Raji (cell line): ENCODE data around the gene CENPV.

Experiments used
- POLR2A ChIP-seq: IDR thresholded peaks from 2 replicates; pipeline ENCODE4 v1.6.1; 2011; ENCODE audit warnings: low read depth, low read length, control low read depth; ENCODE audit not compliant: insufficient read depth

Gene CENPV

GRCh38 chr17:16328997-16329396 is 24.3 kb downstream of the CENPV start:
- no peak for TF ChIP-seq POLR2A

DNA sequence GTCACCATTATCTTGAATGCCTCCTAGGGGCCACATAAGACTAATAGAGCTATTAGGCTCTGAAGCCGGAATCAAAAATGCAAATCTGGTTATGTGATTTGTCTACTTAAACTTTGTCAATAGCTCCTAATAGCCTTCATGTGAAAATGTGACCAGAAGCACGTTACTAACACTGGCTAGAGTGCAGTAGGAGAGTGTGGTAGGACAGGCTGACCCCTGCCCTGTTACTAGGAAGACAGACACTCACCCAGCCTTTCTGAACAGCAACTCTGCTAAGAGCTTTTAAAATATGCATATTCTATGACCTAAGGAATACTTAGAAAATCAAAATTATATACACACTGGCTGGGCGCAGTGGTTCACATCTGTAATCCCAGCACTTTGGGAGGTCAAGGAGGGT is 26.3 kb downstream of the CENPV start:
- TF ChIP-seq POLR2A, result no peak

GRCh38 chr17:16325964-16326363 is 27.3 kb downstream of the CENPV start:
- TF ChIP-seq POLR2A, result no peak

- TF ChIP-seq POLR2A, result no peak
Measured at GRCh38 chr17:16322636-16323035, 30.6 kb downstream of the CENPV start.

GRCh38 chr17:16319969-16320368 is 33.3 kb downstream of the CENPV start:
- no peak for TF ChIP-seq POLR2A

GRCh38 chr17:16314859-16315258 is 38.4 kb downstream of the CENPV start:
- no peak for TF ChIP-seq POLR2A

GRCh38 chr17:16314189-16314588 is 39.1 kb downstream of the CENPV start:
- TF ChIP-seq POLR2A, result no peak

GRCh38 chr17:16313139-16314090 is 39.9 kb downstream of the CENPV start:
- no peak for TF ChIP-seq POLR2A

GRCh38 chr17:16306211-16306610 is 47.1 kb downstream of the CENPV start:
- TF ChIP-seq POLR2A, result no peak

GRCh38 chr17:16304830-16305229 is 48.4 kb downstream of the CENPV start:
- no peak for TF ChIP-seq POLR2A

DNA sequence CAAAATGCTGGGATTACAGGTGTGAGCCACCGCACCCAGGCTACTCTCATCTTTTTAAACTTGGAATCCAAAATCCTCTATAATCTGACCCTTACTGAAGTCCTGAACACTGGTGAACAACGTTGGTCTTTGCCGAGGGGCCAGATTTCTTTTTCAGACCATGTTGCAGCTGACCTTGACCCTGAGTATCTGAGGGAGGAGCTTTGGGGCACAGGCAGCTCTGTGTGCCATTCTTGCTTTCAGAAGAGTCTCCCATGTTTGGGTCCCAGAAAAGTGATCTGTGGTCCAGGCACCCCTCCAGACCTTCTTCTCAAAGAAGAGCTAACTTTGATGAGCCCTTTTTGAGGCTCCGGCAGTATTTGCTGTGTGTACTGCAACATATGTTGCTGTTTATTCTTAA is 50.4 kb downstream of the CENPV start:
- no peak for TF ChIP-seq POLR2A

- TF ChIP-seq POLR2A, result no peak
Measured at GRCh38 chr17:16301963-16302855, 51.1 kb downstream of the CENPV start.

GRCh38 chr17:16300554-16300953 is 52.7 kb downstream of the CENPV start:
- no peak for TF ChIP-seq POLR2A

DNA sequence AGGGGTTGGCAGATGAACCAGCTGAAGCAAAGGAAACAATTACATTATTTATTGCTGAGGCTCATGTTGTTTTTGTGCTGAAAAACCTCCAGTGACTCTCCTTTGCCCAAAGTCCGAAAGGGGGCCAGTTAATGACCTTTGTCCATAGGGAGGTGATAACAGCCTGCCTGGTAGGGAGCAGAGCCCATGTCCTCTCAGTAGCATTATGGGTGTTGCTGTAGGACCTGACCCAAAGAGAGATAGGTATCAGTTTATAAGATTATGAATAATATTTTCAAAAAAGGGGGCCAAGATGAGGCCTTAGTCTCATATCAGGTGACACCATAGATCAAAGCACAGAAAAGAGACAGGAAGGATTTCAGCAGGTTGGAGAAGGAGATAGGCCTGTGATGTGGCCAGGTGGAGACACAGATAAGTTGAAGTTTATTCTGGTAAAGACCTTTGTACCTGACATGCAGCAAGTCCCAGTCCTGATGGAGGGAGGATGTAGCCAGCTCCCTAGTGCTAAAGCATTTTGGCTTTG is 55.1 kb downstream of the CENPV start:
- no peak for TF ChIP-seq POLR2A

DNA sequence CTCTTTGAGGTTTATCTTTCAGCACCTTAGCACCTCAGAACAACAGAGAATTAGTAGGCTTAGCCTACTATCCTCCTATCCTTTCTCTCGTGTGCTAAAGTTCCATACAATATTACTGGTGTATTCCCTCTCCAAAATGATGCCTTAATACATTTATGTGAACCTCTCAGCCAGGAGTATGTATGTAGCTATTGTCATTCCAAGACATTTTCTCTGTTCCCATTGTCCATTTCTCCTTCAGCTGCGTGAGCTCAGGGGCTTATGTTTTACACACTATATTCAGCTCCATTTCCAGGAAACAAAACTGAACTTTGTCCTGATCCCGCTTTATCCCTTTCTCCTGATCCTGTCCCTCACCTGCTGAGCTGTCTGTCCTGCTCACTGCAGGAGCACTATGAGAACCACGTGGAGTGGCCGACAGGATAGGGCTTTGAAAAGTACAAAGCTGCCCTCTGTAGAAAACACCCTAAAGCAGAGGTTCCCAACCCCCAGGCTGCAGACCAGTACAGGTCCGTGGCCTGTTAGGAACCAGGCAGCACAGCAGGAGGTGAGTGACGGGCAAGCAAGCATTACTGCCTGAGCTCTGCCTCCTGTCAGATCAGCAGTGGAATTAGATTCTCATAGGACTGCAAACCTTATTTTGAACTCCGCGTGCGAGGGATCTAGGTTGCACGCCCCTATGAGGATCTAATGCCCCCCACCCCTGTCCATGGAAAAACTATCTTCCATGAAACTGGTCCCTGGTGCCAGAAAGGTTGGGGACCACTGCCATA is 55.7 kb downstream of the CENPV start:
- TF ChIP-seq POLR2A, result no peak
